ENCODE results near the gene THRA.

Gene THRA

DNA sequence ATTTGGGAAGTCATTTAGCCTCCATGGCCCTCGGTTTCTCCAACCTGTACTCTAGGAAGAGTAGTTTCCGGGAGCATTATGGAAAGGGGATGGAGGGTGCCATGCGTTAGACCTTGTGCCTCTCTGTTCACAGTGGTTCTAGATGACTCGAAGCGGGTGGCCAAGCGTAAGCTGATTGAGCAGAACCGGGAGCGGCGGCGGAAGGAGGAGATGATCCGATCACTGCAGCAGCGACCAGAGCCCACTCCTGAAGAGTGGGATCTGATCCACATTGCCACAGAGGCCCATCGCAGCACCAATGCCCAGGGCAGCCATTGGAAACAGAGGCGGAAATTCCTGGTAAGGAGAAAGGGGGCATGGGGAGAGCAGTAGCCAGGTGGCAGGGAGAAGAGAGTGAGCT, 21.7 kb downstream of the THRA start:
- DNase-seq, result no peak

- peak; percentile 68 for DNase-seq
These were observed 23.6 kb downstream of the THRA start for GRCh38 chr17:40086150-40087044.

DNA sequence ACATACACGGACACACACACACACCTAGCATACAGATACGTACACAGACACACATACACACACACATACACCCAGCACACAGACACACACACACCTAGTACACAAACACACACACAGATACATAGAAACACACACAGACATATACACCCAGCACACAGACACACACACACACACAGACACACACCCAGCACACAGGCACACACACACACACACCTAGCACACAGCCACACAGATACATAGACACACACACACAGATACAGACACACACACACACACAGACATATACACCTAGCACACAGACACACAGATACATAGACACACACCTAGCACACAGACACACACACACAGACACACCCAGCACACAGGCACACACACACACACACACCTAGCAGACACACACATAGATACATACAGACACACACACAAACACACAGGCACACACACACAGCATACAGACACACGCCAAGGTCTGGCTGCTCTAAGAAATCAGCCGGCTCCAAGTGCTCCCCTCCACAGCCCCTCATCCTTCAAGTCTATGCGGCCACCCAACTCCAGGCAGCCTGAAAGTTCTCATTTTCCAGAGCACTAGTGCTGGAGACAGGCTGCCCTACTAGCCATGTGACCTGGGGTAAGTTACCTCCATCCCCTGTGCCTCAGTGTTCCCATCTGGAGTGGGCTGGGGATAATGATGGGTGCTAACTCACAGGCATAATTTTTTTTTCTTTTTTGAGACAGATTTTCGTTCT, 24.5 kb downstream of the THRA start:
- DNase-seq, result no peak

DNA sequence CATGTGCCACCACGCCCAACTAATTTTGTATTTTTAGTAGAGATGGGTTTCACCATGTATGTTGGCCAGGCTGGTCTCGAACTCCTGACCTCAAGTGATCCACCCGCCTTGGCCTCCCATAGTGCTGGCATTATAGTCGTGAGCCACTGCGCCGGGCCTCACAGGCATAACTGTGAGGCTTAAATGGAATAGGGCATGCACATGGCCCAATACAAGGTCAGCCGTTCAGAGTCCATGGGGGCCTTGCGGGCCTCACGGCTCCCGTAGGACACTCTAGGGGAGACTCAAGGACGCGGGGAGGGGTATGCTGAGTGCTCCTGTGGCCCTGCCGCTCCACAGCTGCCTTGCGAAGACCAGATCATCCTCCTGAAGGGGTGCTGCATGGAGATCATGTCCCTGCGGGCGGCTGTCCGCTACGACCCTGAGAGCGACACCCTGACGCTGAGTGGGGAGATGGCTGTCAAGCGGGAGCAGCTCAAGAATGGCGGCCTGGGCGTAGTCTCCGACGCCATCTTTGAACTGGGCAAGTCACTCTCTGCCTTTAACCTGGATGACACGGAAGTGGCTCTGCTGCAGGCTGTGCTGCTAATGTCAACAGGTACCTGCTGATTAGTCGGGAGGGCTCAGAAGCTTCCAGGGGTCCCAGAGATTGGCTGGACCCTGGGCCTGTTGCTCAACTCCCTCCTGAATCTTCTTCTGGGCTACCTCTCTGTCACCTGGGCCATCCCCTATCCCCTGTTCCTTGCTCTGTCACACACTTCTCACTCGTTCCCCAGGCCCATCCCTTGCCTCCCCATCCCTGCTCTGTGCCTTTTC, 25.3 kb downstream of the THRA start:
- DNase-seq, result no peak

DNA sequence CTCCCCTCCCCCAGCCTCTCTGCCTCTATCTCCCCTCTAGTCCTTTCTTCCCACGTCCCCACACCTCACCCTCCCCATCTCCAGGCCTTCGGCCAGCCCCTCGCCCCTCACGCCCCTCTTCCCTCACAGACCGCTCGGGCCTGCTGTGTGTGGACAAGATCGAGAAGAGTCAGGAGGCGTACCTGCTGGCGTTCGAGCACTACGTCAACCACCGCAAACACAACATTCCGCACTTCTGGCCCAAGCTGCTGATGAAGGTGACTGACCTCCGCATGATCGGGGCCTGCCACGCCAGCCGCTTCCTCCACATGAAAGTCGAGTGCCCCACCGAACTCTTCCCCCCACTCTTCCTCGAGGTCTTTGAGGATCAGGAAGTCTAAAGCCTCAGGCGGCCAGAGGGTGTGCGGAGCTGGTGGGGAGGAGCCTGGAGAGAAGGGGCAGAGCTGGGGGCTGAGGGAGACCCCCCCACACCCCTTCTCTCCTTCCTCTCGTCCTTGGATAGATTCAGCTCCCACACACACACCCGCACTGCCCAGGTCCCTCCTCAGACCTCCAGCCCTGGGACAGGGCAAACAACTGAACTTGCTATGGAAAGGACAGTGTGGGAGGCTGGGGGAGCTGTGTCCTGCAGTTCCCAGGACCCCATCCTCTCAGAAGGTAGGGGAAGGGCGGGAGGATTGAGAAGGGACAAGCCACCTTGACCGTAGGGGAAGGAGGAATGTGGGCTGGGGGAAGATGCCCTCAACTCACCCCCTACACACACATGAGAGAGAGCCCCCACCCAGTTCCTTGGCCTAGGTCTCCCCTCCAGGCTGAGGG, 26.5 kb downstream of the THRA start:
- DNase-seq, result no peak

- no peak for DNase-seq
These were observed 27.7 kb downstream of the THRA start for GRCh38 chr17:40090237-40091119.

GRCh38 chr17:40091691-40092397, 29.1 kb downstream of the THRA start:
- DNase-seq, result no peak

DNA sequence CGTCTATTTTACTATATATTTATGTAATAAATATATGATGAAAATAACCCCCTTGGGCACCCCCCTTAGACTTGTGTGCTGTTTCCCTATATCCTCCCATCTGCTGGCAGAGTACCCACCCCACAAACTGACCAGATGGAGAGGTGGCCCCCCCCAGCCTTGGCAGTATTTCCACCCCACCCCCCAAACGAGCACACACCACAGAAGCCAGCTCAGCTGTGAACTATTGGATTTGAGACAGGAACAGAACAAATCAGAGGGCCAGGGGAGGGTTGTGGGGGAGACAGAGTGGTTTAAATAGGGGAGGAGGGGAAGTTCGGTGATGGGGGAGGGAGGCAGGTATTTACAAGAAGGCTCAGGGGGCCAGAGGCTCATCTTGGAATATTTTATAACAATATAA, 29.8 kb downstream of the THRA start:
- no peak for DNase-seq

GRCh38 chr17:40093005-40093579, 30.3 kb downstream of the THRA start:
- no peak for DNase-seq

DNA sequence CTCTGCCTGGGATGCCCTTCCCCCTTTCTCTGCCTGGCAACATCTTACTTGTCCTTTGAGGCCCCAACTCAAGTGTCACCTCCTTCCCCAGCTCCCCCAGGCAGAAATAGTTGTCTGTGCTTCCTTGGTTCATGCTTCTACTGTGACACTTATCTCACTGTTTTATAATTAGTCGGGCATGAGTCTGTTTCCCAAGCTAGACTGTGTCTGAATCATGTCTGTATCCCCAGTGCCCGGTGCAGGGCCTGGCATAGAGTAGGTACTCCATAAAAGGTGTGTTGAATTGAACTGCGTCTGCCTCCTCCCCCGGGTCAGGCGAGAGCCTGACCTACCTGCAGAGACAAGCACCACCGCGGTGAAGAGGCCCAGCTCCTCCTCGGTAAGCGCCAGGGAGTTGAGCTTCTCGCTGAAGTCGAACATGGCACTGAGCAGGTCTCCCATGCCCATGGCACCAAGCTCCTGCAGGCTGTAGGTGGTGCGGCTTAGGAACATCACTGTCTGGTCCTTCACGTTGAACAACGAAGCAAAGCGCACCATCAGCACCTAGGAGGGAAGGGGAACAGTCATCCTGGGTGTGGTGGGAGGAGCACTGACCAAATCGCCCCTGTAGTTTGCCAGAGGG, 30.9 kb downstream of the THRA start:
- DNase-seq, result no peak

DNA sequence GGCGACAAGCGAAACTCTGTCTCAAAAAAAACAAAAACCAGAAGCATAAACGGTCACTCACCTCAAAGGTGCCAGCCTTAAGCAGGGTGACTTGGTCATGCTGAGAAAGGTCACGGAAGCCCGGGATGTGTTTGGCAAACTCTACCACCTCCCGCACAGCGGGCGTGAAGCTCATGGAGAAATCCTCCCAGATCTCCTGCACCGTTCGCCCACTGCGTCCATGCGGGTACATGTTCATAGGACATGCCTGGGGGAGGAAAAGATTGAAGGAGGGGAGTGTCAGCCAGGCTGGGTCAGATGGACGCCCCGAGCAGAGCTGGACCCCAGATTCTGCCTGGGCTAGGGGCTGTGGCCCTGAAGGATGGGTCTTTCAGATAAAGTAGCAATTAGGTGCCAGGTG, 32.1 kb downstream of the THRA start:
- no peak for DNase-seq

DNA sequence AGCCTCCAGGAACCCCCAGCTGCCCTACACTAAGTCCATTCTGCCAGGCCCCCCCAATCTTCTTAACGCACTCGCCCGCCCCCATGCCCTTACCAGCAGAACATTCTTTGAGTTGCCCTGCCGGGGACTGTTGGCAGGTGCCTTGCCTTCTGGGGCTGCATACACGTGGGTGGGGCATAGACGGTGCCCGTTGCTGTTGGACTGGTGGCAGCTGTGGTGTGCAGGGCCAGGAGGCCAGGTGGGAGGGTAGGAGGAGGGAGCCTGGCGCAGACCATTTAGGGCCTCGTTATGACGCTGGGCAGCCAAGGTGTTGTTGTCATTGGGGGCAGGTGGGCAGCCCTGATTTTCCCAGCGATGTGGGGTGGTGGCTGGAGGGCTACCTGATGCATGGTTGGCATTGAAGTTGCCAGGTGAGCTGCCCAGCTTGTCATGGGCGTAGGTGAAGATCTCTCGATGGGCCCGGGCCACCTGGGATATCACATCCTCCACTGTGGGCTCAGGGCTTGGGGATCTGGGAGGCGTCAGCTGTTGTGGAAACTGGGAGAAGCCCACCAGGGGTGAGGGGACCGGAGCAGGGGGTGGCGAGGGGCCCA, 32.7 kb downstream of the THRA start:
- DNase-seq, result no peak

GRCh38 chr17:40095944-40096791, 33.4 kb downstream of the THRA start:
- peak; percentile 99 for DNase-seq

GRCh38 chr17:40097087-40097486, 34.3 kb downstream of the THRA start:
- no peak for DNase-seq

GRCh38 chr17:40097931-40098845, 35.4 kb downstream of the THRA start:
- peak; percentile 37 for DNase-seq

GRCh38 chr17:40098846-40099618, 36.3 kb downstream of the THRA start:
- DNase-seq, result peak; percentile 99
